HG03025 (cell line): ENCODE measurements around the gene C9.
A peak's percentile ranks its signal among the peaks of the same experiment; 100 is the strongest.
"Not testable (repeated sequence)": the region's sequence is repeated elsewhere in the genome, so short reads cannot be mapped to it uniquely, and the experiment has no call there.

ENCODE experiments used
- ATAC-seq: cut with Tn5 transposase; IDR thresholded peaks from one replicate; pipeline ENCODE4 v1.9.1; 2021; ENCODE audit warnings: mild to moderate bottlenecking, moderate library complexity; ENCODE audit not compliant: unreplicated experiment, low FRiP score

C9 gene

DNA sequence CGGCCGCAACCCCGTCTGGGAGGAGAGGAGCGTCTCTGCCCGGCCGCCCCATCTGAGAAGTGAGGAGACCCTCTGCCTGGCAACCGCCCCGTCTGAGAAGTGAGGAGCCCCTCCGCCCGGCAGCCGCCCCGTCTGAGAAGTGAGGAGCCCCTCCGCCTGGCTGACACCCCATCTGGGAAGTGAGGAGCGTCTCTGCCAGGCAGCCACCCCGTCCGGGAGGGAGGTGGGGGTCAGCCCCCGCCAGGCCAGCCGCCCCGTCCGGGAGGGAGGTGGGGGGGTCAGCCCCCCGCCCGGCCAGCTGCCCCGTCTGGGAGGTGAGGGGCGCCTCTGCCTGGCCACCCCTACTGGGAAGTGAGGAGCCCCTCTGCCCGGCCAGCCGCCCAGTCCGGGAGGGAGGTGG is 30.0 kb downstream of the C9 start:
- not testable (repeated sequence) for ATAC-seq

DNA sequence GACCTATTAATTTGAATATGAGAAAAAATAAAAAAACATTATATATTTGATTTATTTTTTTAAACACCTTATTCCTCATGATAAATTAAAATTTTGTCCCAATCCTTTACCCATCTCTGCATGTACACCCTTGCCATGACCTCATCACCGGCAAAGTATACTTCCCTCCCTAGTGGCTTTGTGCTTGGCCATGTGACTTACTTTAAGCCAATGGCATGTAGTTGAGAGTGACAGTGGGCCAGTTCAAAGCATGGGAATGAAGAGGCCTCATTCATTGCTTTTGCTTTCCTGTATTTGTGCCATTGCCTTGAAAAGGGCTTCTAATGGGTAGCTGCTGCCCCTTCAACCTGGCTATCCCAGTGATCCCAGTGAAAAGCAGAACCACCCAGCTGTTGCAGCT is 31.2 kb downstream of the C9 start:
- ATAC-seq = no peak

DNA sequence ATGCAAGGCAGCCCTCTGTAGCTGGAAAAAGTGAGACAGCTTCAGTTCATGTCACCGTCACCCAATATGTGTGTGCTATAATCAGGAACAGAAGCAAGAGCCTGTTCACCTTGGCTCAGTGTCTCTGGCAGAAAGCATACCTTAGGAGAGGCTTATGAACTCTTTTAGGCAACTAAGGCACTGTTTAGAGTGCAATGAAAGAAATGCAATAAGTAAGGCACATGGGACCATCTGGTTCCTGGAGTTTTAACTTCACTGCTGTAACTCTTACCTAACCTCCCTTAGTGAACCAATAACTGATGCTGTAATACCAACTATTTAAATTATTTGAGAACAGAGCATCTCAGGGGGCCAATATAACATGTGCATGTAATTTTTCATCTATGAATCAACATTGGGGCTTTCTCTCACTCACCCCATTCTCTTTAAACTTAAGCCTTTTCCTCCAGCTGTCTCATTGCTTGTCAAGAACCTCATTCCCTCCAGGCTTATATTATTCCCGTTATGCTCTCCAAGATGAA is 32.4 kb downstream of the C9 start:
- ATAC-seq = no peak

DNA sequence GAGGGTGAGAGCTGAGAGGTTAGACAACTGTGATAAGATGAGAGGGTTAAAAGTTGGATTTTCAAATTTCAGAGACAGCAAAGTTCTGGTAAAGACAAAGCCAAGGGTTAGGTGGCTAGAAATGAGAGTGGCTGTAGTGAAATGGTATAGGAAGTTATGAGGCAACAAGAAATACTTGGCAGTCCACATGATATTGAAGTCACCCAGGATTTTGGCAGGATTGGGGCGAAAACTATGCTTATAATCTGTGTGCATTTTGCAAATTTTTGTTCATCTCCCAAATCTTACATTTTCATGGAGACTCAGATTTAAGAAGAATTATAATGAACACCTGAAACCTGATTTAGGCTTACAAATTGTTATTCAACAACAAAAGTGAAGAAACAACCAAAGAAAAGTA is 35.6 kb downstream of the C9 start:
- ATAC-seq = no peak

DNA sequence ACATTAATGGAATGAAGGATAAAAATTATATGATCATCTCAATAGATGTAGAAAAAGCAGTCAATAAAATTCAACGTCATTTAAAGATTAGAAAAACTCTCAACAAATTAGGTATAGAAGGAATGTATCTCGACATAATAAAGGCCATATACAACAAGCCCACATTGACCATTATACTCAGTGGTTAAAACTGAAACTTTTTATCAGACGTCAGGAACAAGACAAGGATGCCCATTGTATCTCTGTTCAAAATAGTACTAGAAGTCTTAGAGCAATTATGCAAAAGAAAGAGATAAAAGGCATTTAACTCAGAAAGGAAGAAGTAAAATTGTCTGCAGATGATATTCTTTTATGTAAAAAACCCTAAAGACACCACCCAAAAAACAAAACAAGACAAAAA is 40.8 kb downstream of the C9 start:
- no peak for ATAC-seq

DNA sequence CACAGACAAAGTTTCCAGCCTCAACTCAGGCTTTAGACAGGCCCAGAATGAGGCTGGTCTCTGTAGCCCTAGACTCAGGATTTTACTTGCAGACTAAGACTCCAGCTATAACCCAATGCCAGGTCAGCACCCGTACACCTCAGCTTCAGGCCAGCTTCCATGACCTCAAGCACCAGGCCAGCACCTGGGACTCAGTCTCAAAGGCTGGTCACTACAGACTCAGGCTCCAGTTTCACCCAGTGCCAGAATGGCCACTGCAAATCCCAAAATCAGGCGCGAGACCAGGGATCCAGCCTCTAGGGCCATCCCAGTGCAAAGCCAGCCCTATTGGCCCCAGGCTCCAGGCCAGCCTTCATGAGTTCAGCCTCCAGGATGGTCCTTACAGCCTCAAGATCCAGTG is 44.9 kb downstream of the C9 start:
- no peak for ATAC-seq

DNA sequence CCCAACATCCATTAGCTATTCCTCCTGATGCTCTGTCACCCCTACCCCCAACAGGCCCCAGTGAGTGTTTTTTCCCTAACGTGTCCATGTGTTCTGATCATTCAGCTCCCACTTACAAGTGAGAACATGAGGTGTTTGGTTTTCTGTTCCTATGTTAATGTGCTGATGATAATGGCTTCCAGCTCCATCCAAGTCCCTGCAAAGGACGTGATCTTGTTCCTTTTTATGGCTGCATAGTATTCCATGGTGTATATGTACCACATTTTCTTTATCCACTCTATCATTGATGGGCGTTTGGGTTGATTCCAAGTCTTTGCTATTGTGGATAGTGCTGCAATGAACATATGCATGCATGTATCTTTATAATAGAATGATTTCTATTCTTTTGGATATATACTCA is 47.8 kb downstream of the C9 start:
- not testable (repeated sequence) for ATAC-seq

DNA sequence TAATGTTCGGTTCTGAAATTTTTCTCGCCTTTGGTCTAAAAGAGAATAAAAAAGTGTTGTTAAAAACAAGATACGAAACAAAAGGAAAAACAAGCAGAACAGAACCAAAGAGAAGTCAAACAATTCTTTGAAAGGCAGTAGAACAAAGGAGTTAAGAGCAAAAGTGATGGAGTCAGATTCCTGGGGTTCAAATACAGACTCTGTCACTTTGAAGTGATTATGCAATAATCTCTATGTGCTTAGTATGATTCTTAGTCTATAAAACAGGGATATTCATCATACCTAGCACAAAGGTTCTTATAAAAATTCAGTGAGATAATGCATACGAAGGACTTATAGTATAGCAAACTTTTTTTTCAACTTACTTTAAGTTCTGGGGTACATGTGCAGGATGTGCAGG is 48.3 kb downstream of the C9 start:
- no peak for ATAC-seq

DNA sequence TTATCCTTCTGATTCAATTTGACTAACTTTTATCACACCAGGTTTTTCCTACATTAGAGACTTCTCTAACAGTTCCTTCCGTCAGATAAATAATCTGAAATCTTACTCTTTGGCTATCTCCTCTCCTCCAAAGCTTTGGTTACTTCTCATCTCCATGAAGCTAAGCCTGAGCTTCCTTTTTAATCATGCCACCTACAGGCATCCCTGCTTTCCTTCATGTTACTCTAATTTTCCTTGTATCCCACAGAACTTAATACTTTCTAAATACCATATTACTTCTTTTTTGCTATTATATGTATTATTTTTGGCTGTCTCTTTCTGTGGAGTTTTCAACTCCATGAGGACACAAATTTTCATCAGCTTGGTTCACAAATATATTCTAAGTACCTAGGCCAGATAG is 49.7 kb downstream of the C9 start:
- ATAC-seq = no peak

DNA sequence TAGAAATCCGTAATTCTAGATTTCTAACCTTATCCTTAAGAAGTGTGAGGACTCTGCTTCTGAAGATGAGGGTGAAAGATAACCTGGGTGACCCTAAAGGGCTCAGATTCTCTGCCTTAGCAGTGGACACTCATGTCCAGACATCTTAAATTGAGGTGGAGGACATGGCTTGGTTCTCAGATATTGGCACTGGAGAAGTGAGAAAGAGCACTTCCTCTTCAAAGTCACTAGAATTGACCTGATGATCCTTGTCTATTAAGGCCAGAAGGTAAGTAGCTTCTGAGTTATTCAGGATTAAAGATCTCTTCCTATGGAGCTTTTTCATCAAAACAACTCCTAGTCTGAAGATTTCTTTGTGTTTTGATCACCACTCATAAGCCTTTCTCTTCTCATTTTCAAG is 54.8 kb downstream of the C9 start:
- no peak for ATAC-seq

DNA sequence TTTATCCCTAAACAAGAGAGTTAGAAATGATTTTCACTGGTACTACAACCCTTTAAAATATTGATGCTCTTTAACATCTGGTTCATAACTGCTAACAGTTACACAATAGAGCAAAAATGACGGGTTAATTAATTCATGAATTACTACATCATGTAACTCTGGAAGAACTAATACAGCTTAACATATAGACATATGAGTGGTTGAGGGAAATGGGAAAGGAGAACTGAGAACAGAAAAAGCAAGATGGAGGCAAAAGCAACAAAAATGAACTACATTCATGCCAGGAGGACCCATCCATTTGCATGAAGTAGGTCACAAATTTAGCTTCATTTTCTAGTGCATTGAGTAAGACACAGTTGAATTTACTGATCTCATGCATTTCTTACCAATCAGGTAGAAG is 61.8 kb downstream of the C9 start:
- ATAC-seq = peak; percentile 88

DNA sequence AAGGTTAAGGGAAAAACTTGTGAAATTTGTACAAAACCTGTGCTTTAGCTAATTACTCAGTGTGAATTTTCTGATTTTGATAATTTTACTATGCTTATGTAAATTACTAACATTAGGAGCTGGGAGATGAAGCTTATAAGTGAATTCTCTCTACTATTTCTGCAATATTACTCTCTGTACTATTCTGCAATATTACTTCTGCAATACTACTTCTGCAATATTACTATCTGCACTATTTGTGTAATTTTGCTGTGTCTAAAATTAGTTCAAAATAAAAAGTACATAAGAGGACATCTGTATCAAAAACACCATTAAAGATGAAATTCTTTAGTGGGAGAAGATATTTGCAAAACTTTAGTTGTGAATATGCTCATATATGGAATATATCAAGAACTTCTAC is 62.9 kb downstream of the C9 start:
- ATAC-seq = no peak

DNA sequence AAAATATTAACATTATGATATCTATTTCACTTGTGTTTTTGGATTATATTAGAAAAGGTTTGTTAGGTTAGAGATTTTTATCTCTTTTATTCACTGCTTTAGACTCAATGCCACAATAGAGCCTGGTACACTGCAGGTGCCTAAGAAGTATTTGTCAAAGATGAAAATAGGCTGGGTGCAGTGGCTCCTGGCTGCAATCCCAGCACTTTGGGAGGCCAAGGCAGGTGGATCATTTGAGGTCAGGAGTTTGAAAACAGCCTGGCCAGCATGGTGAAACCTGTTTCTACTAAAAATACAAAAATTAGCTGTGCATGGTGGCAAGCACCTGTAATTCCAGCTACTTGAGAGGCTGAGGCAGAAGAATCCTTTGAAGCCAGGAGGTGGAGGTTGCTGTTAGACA is 64.3 kb downstream of the C9 start:
- ATAC-seq = no peak

DNA sequence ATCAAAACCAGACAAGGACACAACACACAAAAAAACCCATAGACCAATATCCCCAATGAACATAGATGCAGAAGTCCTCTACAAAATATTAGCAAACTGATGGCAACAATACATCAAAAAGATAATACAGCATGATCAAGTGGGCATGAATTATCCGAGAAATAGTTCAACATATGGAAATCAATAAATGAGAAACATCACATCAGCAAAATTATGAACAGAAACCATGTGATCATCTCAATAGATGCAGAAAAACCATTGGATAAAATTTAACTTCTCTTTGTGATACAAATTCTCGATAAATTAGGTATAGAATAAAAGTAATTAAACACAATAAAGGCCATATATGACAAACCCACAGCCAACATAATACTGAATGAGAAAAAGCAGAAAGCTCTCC is 69.6 kb downstream of the C9 start:
- ATAC-seq = no peak

DNA sequence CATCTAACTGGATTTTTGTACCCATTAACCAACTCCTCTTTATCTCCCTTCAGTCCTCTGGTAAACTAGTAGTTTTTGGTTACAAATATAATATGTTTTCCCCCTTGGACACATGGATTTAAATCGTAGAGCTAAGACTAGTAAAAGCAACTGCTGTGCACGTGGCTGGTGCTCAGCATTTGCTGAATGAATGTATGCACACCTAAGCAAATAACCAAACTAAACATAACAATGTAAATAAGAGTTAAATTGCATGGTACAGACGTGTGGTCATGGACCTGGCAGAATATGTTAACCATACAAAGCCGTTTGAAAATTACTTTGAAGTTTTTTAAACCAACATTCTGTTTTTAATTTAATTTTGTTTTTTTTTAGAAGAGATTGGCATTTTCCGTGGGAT is 79.7 kb downstream of the C9 start:
- ATAC-seq = no peak

DNA sequence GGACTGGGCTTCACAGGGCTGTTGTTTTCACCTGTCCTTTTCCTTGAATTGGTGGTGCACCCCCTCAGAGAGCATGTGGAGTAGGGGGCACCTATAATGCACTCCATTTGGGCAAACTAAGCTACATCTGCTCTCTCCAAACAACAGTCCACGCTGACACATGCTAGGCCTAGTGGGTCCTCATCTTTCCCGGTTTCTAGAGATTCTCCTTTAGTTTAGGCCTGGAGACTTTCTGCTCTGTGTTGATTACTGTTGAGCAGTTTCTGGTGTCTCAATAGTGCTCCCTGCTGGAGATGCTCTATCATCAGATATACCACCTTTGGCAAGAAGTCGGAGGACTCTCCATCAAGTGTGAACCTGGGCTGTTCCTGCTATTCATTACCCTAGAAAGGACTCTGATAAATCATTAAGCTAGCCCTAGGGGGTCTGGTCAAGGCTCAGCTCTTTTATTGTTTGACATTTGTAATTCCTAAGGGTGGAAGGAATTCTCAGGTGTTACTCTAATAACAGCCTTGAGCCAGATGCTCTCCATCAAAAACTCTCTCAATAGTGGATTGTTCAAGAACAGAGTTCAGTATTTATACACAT is 81.0 kb downstream of the C9 start:
- peak; percentile 92 for ATAC-seq

DNA sequence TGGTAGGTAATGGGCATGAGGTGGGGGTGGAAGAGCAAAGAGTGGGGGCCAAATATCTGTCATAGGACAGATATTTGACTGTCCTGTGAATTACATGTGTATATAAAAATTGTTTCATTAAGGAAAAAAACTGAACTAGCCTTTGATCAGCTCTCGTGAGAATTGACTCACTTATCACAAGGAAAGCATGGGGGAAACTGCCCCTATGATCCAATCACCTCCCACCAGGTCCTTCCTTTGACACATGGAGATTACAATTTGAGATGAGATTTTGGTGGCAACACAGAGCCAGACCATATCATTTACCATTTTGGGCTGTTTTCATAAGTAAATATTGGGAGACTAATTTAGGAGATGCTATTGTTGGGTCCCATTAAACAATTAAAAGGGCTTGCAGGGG is 81.7 kb downstream of the C9 start:
- ATAC-seq = no peak

DNA sequence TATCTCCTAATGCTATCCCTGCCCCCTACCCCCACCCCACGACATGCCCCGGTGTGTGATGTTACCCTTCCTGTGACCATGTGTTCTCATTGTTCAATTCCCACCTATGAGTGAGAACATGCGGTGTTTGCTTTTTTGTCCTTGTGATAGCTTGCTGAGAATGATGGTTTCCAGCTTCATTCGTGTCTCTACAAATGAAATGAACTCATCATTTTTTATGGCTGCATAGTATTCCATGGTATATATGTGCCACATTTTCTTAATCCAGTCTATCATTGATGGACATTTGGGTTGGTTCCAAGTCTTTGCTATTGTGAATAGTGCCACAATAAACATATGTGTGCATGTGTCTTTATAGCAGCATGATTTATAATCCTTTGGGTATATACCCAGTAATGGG is 88.4 kb downstream of the C9 start:
- not testable (repeated sequence) for ATAC-seq

DNA sequence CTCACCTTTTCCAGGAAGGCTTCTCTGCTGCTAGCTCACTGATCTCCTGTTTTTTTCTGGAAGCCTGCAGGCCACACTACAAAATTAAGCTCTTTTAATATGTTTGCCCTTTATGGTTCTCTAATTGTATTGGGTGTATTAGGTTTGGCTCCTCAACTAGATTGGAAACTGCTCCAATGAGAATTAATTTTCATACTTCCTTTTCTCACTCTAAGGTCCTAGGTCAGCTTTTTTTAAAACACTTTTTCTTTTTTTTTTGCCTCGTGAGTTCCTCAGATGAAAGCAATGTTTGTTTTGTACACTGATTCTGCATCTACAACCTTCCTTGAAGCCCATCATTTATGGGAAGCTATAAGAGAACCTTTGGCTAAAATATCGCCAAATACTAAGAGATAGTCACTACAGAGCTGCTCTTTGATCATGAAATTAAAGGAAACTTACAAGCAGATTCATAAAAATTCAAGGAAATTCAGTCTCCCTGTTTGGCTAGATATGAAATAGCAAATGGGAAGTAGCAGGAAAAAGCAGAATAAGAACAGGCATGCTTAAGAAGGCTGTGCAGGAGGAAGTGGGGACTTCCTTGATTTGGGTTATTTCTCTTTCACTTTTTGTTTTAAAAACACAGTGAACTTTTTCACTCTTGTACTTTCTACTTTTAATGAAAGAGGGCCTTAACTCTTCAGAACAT is 89.8 kb downstream of the C9 start:
- ATAC-seq = peak; percentile 93

DNA sequence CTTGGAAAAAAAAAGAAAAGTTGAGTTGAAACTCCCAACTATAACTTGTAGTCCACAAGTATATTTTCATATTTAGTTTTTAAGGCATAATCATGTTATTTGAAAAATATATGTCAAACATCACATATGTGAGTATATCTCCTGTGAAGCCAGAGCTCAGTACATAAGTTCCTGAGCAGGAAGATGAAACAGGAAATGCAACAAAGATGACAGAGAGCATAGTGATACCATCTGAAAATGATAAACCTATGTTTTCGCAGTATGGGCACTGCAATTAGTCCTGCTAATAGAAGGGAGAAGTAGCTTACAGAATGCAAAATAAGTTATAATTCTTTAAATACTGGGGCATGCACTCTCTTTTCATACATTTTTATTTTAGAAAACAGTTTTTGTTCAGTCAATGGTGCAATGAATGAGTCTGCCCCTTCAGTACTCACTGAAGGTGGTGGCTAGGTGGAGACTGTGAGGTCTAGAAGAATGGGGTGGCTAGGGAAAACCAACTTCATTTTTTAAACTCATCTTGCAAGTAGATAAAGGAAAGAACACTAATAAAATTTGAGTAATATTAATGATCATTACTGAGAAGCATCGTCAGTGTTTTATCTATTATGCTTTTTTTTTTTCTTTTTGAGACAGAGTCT is 90.9 kb downstream of the C9 start:
- ATAC-seq = no peak

DNA sequence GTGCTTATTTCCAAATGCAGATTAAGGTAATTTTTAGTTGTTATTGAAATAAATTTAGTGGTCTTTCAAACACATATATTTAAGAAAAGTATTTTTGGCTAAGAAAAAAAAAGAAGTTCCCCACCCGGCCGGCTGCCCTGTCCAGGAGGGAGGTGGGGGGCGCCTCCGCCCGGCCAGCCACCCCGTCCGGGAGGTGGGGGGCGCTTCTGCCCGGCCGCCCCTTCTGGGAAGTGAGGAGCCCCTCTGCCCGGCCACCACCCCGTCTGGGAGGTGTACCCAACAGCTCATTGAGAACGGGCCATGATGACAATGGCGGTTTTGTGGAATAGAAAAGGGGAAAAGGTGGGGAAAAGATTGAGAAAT is 91.4 kb downstream of the C9 start:
- ATAC-seq = not testable (repeated sequence)

DNA sequence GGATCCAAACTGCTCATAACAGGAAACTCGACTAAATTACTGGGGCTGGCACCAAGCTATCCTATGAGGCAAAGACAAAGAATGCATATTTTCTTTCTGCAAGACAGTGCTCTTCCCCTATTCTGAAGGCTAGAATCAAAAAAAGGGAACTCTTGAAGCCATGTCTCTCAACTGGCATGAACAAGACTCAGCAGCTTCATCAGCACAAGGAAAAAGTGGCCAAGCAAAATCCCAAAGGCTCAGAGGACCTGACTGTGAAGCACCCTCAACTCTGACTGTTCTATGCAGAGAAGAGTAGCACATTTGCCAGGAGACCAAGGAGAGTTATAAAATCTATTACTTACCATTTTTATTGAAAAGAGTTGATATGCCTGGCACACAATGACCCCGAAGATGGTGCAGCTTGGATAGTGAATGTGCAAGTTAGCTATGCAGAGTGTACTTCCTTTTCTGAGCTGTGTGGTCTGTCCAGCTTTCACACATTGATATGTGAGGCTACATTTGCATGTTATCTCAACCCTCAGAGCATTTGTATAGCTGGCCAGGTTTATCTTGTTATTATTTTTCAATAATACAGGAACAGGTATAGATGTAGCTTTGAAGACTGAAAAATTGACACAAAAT is 94.0 kb downstream of the C9 start:
- ATAC-seq = peak; percentile 44
